Esophagus squamous epithelium (tissue), 4 donors: ENCODE data around the gene ZNF710.

Experiments used
- POLR2A ChIP-seq, 4 donors: fragments of 450-650 bp; IDR thresholded peaks; one replicate each; pipeline ENCODE4 v1.6.1; 2017; ENCODE audit warnings: antibody characterized with exemption in 4 of 4, mild to moderate bottlenecking in 4 of 4, moderate library complexity in 3 of 4
- TF ChIP-seq, protein P1 (sequence below), 6 experiments: fragments of 450-650 bp in 4 of 6; fragments of 200-600 bp in 2 of 6; sonication (generic) in 2 of 6; IDR thresholded peaks; one replicate each; pipeline ENCODE4 v1.5.1; 2016 to 2019; ENCODE audit warnings: antibody characterized with exemption in 6 of 6, mild to moderate bottlenecking in 4 of 6, moderate library complexity in 4 of 6

DNA sequence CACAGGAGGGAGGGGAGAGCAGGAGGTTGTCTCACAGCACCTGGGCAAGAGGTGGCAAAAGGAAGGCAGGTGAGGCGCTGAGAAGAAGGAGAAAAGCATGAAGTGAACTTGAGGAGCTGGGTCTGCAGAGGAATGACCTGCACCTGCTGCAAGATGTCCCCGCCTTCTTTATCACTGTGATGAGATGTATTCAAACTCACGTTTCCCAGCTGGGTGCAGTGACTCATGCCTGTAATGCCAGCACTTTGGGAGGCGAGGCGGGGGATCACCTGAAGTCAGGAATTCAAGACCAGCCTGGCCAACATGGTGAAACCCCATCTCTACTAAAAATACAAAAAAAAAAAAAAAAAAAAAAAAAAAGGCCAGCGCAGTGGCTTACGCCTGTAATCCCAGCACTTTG, 22.2 kb upstream of the ZNF710 start:
- TF ChIP-seq, protein P1, sequence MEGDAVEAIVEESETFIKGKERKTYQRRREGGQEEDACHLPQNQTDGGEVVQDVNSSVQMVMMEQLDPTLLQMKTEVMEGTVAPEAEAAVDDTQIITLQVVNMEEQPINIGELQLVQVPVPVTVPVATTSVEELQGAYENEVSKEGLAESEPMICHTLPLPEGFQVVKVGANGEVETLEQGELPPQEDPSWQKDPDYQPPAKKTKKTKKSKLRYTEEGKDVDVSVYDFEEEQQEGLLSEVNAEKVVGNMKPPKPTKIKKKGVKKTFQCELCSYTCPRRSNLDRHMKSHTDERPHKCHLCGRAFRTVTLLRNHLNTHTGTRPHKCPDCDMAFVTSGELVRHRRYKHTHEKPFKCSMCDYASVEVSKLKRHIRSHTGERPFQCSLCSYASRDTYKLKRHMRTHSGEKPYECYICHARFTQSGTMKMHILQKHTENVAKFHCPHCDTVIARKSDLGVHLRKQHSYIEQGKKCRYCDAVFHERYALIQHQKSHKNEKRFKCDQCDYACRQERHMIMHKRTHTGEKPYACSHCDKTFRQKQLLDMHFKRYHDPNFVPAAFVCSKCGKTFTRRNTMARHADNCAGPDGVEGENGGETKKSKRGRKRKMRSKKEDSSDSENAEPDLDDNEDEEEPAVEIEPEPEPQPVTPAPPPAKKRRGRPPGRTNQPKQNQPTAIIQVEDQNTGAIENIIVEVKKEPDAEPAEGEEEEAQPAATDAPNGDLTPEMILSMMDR (IDR thresholded peaks at IDR 0.05) = no peak
- no peak for TF ChIP-seq POLR2A (IDR thresholded peaks at IDR 0.05)
